Cardiac fibroblast (primary cell): ENCODE results near the gene SACM1L.
A peak's percentile ranks its signal among the peaks of the same experiment; 100 is the strongest.
"Not testable (repeated sequence)": the region's sequence is repeated elsewhere in the genome, so short reads cannot be mapped to it uniquely, and the experiment has no call there.

Experiments
- DNase-seq, 2 donors: peaks; one replicate each; pipeline versions ENCODE4 v3.0.0 to v3.0.0-alpha.2; 2010; ENCODE audit warnings: low read depth in 2 of 2
- H3K4me3 ChIP-seq, 2 donors: replicated peaks in 1 of 2; 1 replicate in 1 of 2; 2 replicates in 1 of 2; pipeline ENCODE4 v1.5.1; 2011; ENCODE audit warnings: low read depth in 2 of 2, low read length in 2 of 2, mild to moderate bottlenecking in 2 of 2, moderate library complexity in 1 of 2
- CTCF ChIP-seq: IDR thresholded peaks from one replicate; pipeline ENCODE4 v1.5.1; 2011; ENCODE audit warnings: low read depth, mild to moderate bottlenecking, low read length, inconsistent platforms

SACM1L gene

GRCh38 chr3:45756055-45756454, 66.9 kb downstream of the SACM1L start:
- TF ChIP-seq CTCF: no peak
- H3K4me3 ChIP-seq: no peak overlapping the region
- DNase-seq: no peak

GRCh38 chr3:45757141-45757540, 67.9 kb downstream of the SACM1L start:
- not testable (repeated sequence) for H3K4me3 ChIP-seq, DNase-seq

GRCh38 chr3:45758871-45759270, 69.7 kb downstream of the SACM1L start:
- no peak for DNase-seq
- no peak for TF ChIP-seq CTCF
- no peak overlapping the region for H3K4me3 ChIP-seq

DNA sequence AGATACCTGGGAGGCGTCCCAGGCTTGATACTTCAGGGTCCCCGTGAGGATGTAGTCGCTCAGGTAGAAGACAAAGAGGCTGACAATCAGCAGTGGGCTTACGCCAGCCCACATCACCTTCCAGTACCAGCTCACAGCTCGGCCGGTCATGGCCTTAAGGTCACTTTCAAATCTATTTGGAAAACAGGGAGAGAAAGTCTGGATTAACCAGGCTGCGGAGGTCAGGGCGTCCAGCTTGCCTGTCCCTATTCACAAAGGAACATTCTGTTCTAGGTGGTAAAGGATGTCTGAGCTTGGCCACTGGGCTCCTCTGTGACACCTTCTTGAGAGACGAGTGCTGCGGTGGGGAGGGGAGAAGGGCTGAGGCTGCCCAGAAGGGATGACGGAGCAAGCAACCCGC, 70.7 kb downstream of the SACM1L start:
- no peak for DNase-seq
- no peak overlapping the region for H3K4me3 ChIP-seq
- no peak for TF ChIP-seq CTCF

DNA sequence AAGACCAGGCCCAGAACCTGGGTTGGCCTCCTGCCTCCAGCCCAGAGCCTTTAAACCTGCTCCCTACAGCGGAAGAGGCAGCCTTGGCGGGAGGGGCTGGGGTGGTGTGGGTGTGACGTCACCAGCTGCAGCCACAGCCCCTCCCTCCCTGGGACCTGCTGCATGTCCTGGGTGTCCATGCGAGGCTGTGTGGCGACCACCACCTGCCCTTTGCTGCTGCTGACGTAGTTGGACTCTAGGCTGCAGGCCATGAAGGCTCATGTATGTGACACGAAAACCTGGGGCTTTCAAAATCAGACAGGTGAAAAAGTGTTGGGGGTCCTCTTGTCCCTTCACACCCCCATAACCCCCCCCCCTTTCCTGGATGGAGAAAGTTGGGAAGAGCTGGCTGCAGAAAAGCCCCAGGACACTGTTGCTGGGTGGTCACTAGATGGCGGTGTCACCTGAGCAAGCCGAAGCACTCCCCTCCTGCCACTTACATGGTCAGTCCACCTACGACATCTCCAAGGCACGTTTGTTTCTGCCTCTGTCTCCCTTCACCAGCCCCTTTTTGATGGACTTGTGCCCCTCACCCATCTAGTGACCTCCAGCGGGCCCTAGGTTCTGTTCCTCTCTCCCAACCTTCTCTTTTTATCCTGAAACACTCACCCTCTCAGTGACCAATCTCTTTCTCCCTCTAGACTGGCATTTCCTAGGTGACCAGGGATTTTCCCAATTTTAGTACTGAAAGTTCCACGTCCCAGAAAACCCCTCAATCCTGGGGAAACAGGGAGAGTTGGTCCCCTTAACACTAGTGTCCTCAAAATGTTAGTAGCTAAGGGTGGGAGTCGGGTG, 71.9 kb downstream of the SACM1L start:
- peak; percentile 75 to 81 for DNase-seq
- no peak overlapping the region for H3K4me3 ChIP-seq
- TF ChIP-seq CTCF: peak; percentile 90

DNA sequence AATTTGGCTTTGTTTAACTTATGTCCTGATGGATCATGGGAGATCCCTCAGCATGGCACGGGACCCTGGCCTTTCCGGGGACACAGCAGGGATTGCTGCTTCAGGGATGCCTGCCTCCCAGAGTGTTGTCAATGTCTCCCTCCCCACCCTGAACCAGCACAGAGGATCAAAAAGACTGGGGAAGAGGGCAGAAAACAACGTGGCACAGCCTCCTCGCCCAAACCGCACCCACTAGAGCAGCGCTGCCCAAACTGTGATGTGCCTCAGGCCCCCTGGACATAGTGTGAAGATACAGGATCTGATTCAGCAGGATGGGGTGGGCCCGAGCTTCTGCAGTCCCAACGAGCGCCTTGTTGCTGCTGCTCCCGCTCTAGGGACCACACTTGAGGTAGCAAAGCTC, 72.6 kb downstream of the SACM1L start:
- TF ChIP-seq CTCF: no peak
- no peak for DNase-seq
- H3K4me3 ChIP-seq: no peak overlapping the region

DNA sequence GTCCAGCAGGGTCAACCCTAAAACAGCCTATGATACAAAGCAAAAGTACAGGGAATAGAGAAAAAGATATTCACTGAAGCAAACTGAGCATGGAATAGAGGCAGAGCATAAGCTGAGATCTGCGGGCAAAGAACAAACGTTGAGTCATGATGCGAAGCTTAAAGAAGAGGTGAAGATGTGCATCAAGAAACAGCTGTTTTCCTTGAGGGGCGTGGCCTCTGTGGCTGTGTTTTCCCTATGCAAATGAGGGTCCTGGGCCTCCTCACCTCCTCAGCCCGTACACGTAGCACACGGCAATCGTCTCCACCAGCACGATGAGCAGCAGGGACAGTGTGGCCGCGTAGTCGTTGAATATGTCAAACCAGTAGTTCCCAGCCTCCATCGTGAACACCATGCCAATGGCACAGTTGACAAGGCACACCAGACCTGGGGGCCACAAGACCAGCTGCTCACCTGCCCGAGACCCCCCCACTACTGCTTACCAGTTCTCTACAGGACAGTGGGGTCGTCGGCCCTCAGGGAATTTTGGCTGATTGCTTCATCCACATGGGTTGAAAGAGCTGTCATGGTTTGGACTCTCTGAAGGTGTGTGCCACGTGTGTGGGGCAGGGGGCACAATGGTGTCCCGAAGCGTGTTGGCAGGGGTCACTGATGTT, 73.6 kb downstream of the SACM1L start:
- TF ChIP-seq CTCF: no peak
- H3K4me3 ChIP-seq: no peak overlapping the region
- no peak for DNase-seq
